DND-41 (cell line): ENCODE measurements around the gene PPP1R1C.

Source experiments
- ATAC-seq: fragments of 200-7000 bp; cut with Tn5 transposase; 3 replicates; pipeline ENCODE4 v1.9.1; 2021; ENCODE audit warnings: low read depth; ENCODE audit not compliant: insufficient read depth
- DNase-seq: peaks from one replicate; pipeline ENCODE4 v3.0.0-alpha.2; 2020
- H2AFZ ChIP-seq: 2 replicates; pipeline ENCODE4 v1.6.0; 2012; ENCODE audit warnings: low read depth, low read length
- H3K27ac ChIP-seq: 2 replicates; pipeline ENCODE4 v1.5.1; 2012; ENCODE audit warnings: low read length, inconsistent platforms
- H3K27me3 ChIP-seq: fragments of 200-600 bp; sonication (generic); 2 replicates; pipeline ENCODE4 v1.6.0; 2012; ENCODE audit warnings: low read length, mild to moderate bottlenecking, inconsistent platforms; ENCODE audit not compliant: insufficient read depth, poor library complexity
- H3K36me3 ChIP-seq: 2 replicates; pipeline ENCODE4 v1.5.1; 2012; ENCODE audit warnings: low read length, inconsistent platforms; ENCODE audit not compliant: insufficient read depth
- H3K4me1 ChIP-seq: 2 replicates; pipeline ENCODE4 v1.5.1; 2012; ENCODE audit warnings: mild to moderate bottlenecking, low read length; ENCODE audit not compliant: insufficient read depth
- H3K4me2 ChIP-seq: 2 replicates; pipeline ENCODE4 v1.6.0; 2012; ENCODE audit warnings: mild to moderate bottlenecking, moderate library complexity, low read length, inconsistent platforms; ENCODE audit not compliant: insufficient read depth
- H3K4me3 ChIP-seq, 2 experiments: fragments of 200-600 bp in 1 of 2; shearing (Covaris generic) in 1 of 2; 2 replicates each; pipeline ENCODE4 v1.5.1; 2012 to 2016; ENCODE audit warnings: inconsistent platforms in 2 of 2, low read length in 2 of 2, mild to moderate bottlenecking in 2 of 2, low read depth in 1 of 2, moderate library complexity in 1 of 2
- H3K79me2 ChIP-seq: 2 replicates; pipeline ENCODE4 v1.6.0; 2012; ENCODE audit warnings: low read length, inconsistent platforms; ENCODE audit not compliant: insufficient read depth
- H3K9ac ChIP-seq: 2 replicates; pipeline ENCODE4 v1.6.0; 2012; ENCODE audit warnings: low read depth, mild to moderate bottlenecking, inconsistent platforms, low read length, moderate library complexity
- H3K9me3 ChIP-seq: 2 replicates; pipeline ENCODE4 v1.5.1; 2012; ENCODE audit warnings: low read length, moderate library complexity, mild to moderate bottlenecking, inconsistent platforms; ENCODE audit not compliant: insufficient read depth, severe bottlenecking
- H4K20me1 ChIP-seq: 2 replicates; pipeline ENCODE4 v1.6.0; 2012; ENCODE audit warnings: low read length; ENCODE audit not compliant: insufficient read depth
- CTCF ChIP-seq: IDR thresholded peaks from 2 replicates; pipeline ENCODE4 v1.5.1; 2012; ENCODE audit warnings: borderline replicate concordance, low read length, moderate library complexity, mild to moderate bottlenecking; ENCODE audit not compliant: poor library complexity, severe bottlenecking; ENCODE audit errors: extremely low read depth
- EZH2 ChIP-seq: IDR thresholded peaks from 3 replicates; pipeline ENCODE4 v1.6.1; 2012; ENCODE audit warnings: borderline replicate concordance, low read depth, mild to moderate bottlenecking, moderate library complexity, low read length, inconsistent platforms; ENCODE audit not compliant: severe bottlenecking

Gene PPP1R1C

GRCh38 chr2:182144776-182145165, 159.1 kb downstream of the PPP1R1C start:
- Histone ChIP-seq H3K9me3 (no peaks in the 10 kb centered on the region), H3K4me1 (no peaks in the 10 kb centered on the region), H3K4me2 (no peak overlapping the region), H2AFZ (no peak overlapping the region), H3K27me3 (peaks cover 10% of the 10 kb centered on the region), H4K20me1 (no peaks in the 10 kb centered on the region), H3K9ac (no peak overlapping the region), H3K4me3 (no peak overlapping the region), H3K79me2 (no peaks in the 10 kb centered on the region), H3K27ac (no peak overlapping the region), H3K36me3 (no peaks in the 10 kb centered on the region)
- DNase-seq (no peak), ATAC-seq (no peak)
- TF ChIP-seq CTCF = no peak
- no peak for TF ChIP-seq EZH2

DNA sequence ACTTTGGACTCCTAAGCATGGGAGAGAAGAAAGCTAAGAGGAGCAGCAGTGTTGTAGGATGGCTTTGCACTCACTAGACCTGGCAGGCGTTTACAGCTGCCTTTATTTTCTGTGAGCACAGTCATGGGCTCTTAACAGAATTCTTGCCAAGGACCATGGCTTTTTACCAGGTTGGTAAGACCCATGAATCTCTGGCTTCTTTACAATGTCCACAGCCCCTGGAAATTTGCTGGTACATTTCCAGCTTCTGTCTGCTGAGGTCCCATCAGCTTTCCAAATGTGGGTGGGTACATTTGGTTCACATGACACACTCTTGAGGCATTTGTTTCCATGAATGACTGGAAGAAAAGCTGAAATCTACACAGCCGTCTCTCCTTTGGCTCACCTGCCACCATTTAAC, 162.7 kb downstream of the PPP1R1C start:
- no peaks in the 10 kb centered on the region for H3K9me3 ChIP-seq
- no peaks in the 10 kb centered on the region for H4K20me1 ChIP-seq
- no peak overlapping the region for H3K9ac ChIP-seq
- H2AFZ ChIP-seq = no peak overlapping the region
- no peak overlapping the region for H3K27ac ChIP-seq
- no peaks in the 10 kb centered on the region for H3K79me2 ChIP-seq
- TF ChIP-seq EZH2 = no peak
- TF ChIP-seq CTCF = no peak
- H3K4me2 ChIP-seq = no peak overlapping the region
- no peak overlapping the region for H3K4me3 ChIP-seq
- no peaks in the 10 kb centered on the region for H3K36me3 ChIP-seq
- DNase-seq (no peak), ATAC-seq (no peak)
- peaks cover 7% of the 10 kb centered on the region for H3K27me3 ChIP-seq
- H3K4me1 ChIP-seq = no peaks in the 10 kb centered on the region

- H3K27ac ChIP-seq = no peak overlapping the region
- ATAC-seq (no peak), DNase-seq (no peak)
- H3K4me3 ChIP-seq = no peak overlapping the region
- H3K36me3 ChIP-seq = no peaks in the 10 kb centered on the region
- H4K20me1 ChIP-seq = no peaks in the 10 kb centered on the region
- peaks cover 3% of the 10 kb centered on the region for H3K27me3 ChIP-seq
- no peaks in the 10 kb centered on the region for H3K4me1 ChIP-seq
- no peaks in the 10 kb centered on the region for H3K79me2 ChIP-seq
- no peak overlapping the region for H2AFZ ChIP-seq
- H3K9me3 ChIP-seq = no peaks in the 10 kb centered on the region
- no peak for TF ChIP-seq CTCF
- no peak for TF ChIP-seq EZH2
- no peak overlapping the region for H3K9ac ChIP-seq
- H3K4me2 ChIP-seq = no peak overlapping the region
Observed at GRCh38 chr2:182163878-182164277, 178.2 kb downstream of the PPP1R1C start.

- Histone ChIP-seq H4K20me1 (no peaks in the 10 kb centered on the region), H3K4me3 (no peak overlapping the region), H3K27me3 (no peaks in the 10 kb centered on the region), H3K27ac (no peak overlapping the region), H3K9me3 (no peaks in the 10 kb centered on the region), H2AFZ (no peak overlapping the region), H3K4me2 (no peak overlapping the region), H3K36me3 (no peaks in the 10 kb centered on the region), H3K4me1 (no peaks in the 10 kb centered on the region), H3K9ac (no peak overlapping the region), H3K79me2 (no peaks in the 10 kb centered on the region)
- no peak for DNase-seq
- no peak for TF ChIP-seq CTCF
- no peak for TF ChIP-seq EZH2
- no peak for ATAC-seq
Observed at GRCh38 chr2:182164686-182165085, 179.0 kb downstream of the PPP1R1C start.
